B cell (primary cell): ENCODE data around the gene PCK2. TPM values are rescaled to one million over a fixed set of nuclear protein-coding genes. Genes with fewer than 3 reads are reported as not detected.
"Not testable (repeated sequence)": the region's sequence is repeated elsewhere in the genome, so short reads cannot be mapped to it uniquely, and the experiment has no call there.

ENCODE experiments used
- ATAC-seq: fragments of 200-7000 bp; cut with Tn5 transposase; one replicate; pipeline ENCODE4 v1.10.0; 2021; ENCODE audit warnings: low read depth, mild to moderate bottlenecking, moderate number of reproducible peaks, moderate library complexity
- CTCF ChIA-PET: fragments of 350-600 bp; sonication (Branson Sonifier 250); formaldehyde crosslinking; loops from one replicate; lab custom pipeline; 2021; ENCODE audit warnings: antibody characterized with exemption, inconsistent platforms; lab: Charles Lee
- POLR2A ChIA-PET: fragments of 350-600 bp; sonication (Branson Sonifier 250); formaldehyde crosslinking; loops from one replicate; lab custom pipeline; 2021; ENCODE audit warnings: antibody characterized with exemption; lab: Charles Lee
- DNase-seq: peaks from one replicate; pipeline ENCODE4 v3.0.0; 2013
- H2AFZ ChIP-seq: 2 replicates; pipeline ENCODE4 v1.6.1; 2012; ENCODE audit warnings: mild to moderate bottlenecking, low read depth, low read length; ENCODE audit not compliant: insufficient read depth, poor library complexity, severe bottlenecking
- H3K27ac ChIP-seq, 2 donors: 1 replicate in 1 of 2; 2 replicates in 1 of 2; pipeline ENCODE4 v1.5.1; 2012 to 2013; ENCODE audit warnings: low read length in 2 of 2, mild to moderate bottlenecking in 2 of 2, moderate library complexity in 1 of 2
- H3K27me3 ChIP-seq, 4 experiments: fragments of 200-600 bp in 1 of 4; sonication (generic) in 1 of 4; replicated peaks in 1 of 4; 1 replicate in 2 of 4; 2 replicates in 2 of 4; pipeline versions ENCODE4 v1.6.1 to v1.7.0; 2013 to 2016; ENCODE audit warnings: low read length in 3 of 4, mild to moderate bottlenecking in 2 of 4, mixed read lengths in 1 of 4, moderate library complexity in 1 of 4; ENCODE audit not compliant: insufficient read depth in 4 of 4, control insufficient read depth in 3 of 4; ENCODE audit errors: control extremely low read depth in 1 of 4
- H3K36me3 ChIP-seq, 2 experiments: replicated peaks in 1 of 2; 1 replicate in 1 of 2; 2 replicates in 1 of 2; pipeline versions ENCODE4 v1.6.1 to v1.7.1; 2013; ENCODE audit warnings: low read length in 1 of 2; ENCODE audit not compliant: insufficient read depth in 2 of 2, control insufficient read depth in 1 of 2; ENCODE audit errors: control extremely low read depth in 1 of 2, extremely low read depth in 1 of 2
- H3K4me1 ChIP-seq, 2 donors: fragments of 200-600 bp in 1 of 2; sonication (generic) in 1 of 2; 1 replicate in 1 of 2; 2 replicates in 1 of 2; pipeline versions ENCODE4 v1.5.1 to v1.6.1; 2013 to 2017; ENCODE audit warnings: low read length in 2 of 2; ENCODE audit not compliant: control insufficient read depth in 2 of 2, insufficient read depth in 2 of 2
- H3K4me2 ChIP-seq: replicated peaks from 2 replicates; pipeline ENCODE3; 2012; ENCODE audit warnings: mild to moderate bottlenecking, low read depth, low read length; ENCODE audit not compliant: poor library complexity, severe bottlenecking
- H3K4me3 ChIP-seq, 5 experiments: fragments of 200-600 bp in 1 of 5; sonication (generic) in 1 of 5; 1 replicate in 3 of 5; 2 replicates in 2 of 5; pipeline versions ENCODE4 v1.5.1 to v1.7.0; 2011 to 2016; ENCODE audit warnings: low read length in 4 of 5, mild to moderate bottlenecking in 4 of 5, low read depth in 2 of 5, control low read depth in 1 of 5, moderate library complexity in 1 of 5; ENCODE audit not compliant: insufficient read depth in 1 of 5; ENCODE audit errors: control extremely low read depth in 1 of 5, extremely low read depth in 1 of 5
- H3K79me2 ChIP-seq: fragments of 200-600 bp; sonication (generic); one replicate; pipeline ENCODE4 v1.6.0; 2016; ENCODE audit warnings: low read length; ENCODE audit not compliant: control insufficient read depth, insufficient read depth
- H3K9ac ChIP-seq: fragments of 200-600 bp; sonication (generic); 2 replicates; pipeline ENCODE4 v1.6.1; 2017; ENCODE audit warnings: mild to moderate bottlenecking, low read length, moderate library complexity
- H3K9me3 ChIP-seq, 3 donors: one replicate each; pipeline versions ENCODE4 v1.6.1 to v1.7.1; 2013; ENCODE audit warnings: low read length in 2 of 3; ENCODE audit not compliant: control insufficient read depth in 2 of 3, insufficient read depth in 1 of 3; ENCODE audit errors: control extremely low read depth in 1 of 3
- H4K20me1 ChIP-seq: 2 replicates; pipeline ENCODE4 v1.6.0; 2012; ENCODE audit warnings: mild to moderate bottlenecking, low read length; ENCODE audit not compliant: insufficient read depth, control insufficient read depth, poor library complexity, severe bottlenecking
- H3K27ac Mint-ChIP-seq: one replicate; pipeline ENCODE4 v1.8.0; 2021; ENCODE audit warnings: mixed read lengths
- H3K27me3 Mint-ChIP-seq: one replicate; pipeline ENCODE4 v1.8.0; 2021; ENCODE audit warnings: mixed read lengths
- H3K4me1 Mint-ChIP-seq: one replicate; pipeline ENCODE4 v1.8.0; 2021; ENCODE audit warnings: mixed read lengths
- H3K4me3 Mint-ChIP-seq: one replicate; pipeline ENCODE4 v1.8.0; 2021; ENCODE audit warnings: mixed read lengths
- H3K9me3 Mint-ChIP-seq: one replicate; pipeline ENCODE4 v1.8.0; 2022; ENCODE audit warnings: mixed read lengths; ENCODE audit not compliant: insufficient read depth
- EZH2 ChIP-seq: IDR thresholded peaks from 2 replicates; pipeline ENCODE4 v1.6.1; 2012; ENCODE audit warnings: borderline replicate concordance, low read depth, mild to moderate bottlenecking, moderate library complexity, low read length; ENCODE audit not compliant: insufficient read depth, poor library complexity, severe bottlenecking
- WGBS: methylation state at CpG from one replicate; pipeline ENCODE4 v1.1.5; 2013; ENCODE audit warnings: missing lambda C conversion rate; ENCODE audit not compliant: insufficient coverage; 5-methylcytosine and 5-hydroxymethylcytosine counted together
- intact Hi-C: fragments of 100-400 bp; cut with micrococcal nuclease; formaldehyde crosslinking; loops from one replicate; pipeline ENCODE4 v1.10.0; 2022
- polyA plus RNA-seq: library from polyadenylated mRNA; depleted of rRNA; stranded (reverse); fragments of >200 nt; gene quantifications from 2 replicates; pipeline ENCODE4 v1.2.3, GENCODE V29; 2012
- total RNA-seq, 2 donors: library from RNA; stranded (reverse); fragments of 120-200 nt in 1 of 2; gene quantifications; 1 replicate in 1 of 2; 2 replicates in 1 of 2; pipeline versions ENCODE4 v1.2.3 to v1.2.4, GENCODE V29; 2013 to 2022
- TF ChIP-seq, protein P1 (sequence below): fragments of 200-600 bp; IDR thresholded peaks from one replicate; pipeline ENCODE4 v1.8.0; 2022; ENCODE audit warnings: antibody characterized with exemption, mild to moderate bottlenecking

PCK2 gene
- total and polyA plus RNA-seq, 2 donors (not counting 1 experiment from before 2014, with no cell fraction given) = 40.4 to 58.4 TPM

DNA sequence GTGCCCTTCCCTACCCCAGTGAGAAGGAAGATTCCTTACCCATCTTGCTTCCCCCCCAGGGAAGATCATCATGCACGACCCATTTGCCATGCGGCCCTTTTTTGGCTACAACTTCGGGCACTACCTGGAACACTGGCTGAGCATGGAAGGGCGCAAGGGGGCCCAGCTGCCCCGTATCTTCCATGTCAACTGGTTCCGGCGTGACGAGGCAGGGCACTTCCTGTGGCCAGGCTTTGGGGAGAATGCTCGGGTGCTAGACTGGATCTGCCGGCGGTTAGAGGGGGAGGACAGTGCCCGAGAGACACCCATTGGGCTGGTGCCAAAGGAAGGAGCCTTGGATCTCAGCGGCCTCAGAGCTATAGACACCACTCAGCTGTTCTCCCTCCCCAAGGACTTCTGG lies 9.3 kb downstream of the PCK2 start:
- no peak overlapping the region for H3K9ac ChIP-seq
- H3K4me3 ChIP-seq = no peak overlapping the region
- no peak overlapping the region for H2AFZ ChIP-seq
- peaks cover 17% of the 10 kb centered on the region for H3K79me2 ChIP-seq
- H3K4me1 ChIP-seq = peaks cover under 1 to 2% of the 10 kb centered on the region in 2 donors
- DNase-seq (no peak), ATAC-seq (no peak)
- H3K27me3 ChIP-seq = no peaks in the 10 kb centered on the region
- no peaks in the 10 kb centered on the region for H3K27me3 Mint-ChIP-seq
- H3K36me3 ChIP-seq = peaks cover under 1 to 55% of the 10 kb centered on the region in 2 experiments
- H3K9me3 ChIP-seq = no peaks in the 10 kb centered on the region
- intact Hi-C loops = loop anchor here (10.0 kb wide), 1 partner anchor 119 kb away; the partner anchor contains the start of gene DHRS4L2
- POLR2A ChIA-PET = interaction anchor here (0.5 kb wide), 1 partner anchor 43 kb away, joined by 4 read pairs; the partner anchor contains the start of gene PSME2
- TF ChIP-seq, protein P1, sequence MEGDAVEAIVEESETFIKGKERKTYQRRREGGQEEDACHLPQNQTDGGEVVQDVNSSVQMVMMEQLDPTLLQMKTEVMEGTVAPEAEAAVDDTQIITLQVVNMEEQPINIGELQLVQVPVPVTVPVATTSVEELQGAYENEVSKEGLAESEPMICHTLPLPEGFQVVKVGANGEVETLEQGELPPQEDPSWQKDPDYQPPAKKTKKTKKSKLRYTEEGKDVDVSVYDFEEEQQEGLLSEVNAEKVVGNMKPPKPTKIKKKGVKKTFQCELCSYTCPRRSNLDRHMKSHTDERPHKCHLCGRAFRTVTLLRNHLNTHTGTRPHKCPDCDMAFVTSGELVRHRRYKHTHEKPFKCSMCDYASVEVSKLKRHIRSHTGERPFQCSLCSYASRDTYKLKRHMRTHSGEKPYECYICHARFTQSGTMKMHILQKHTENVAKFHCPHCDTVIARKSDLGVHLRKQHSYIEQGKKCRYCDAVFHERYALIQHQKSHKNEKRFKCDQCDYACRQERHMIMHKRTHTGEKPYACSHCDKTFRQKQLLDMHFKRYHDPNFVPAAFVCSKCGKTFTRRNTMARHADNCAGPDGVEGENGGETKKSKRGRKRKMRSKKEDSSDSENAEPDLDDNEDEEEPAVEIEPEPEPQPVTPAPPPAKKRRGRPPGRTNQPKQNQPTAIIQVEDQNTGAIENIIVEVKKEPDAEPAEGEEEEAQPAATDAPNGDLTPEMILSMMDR = no peak
- TF ChIP-seq EZH2 = no peak
- H3K27ac ChIP-seq = no peak overlapping the region
- WGBS = 97% methylated on average over 12 of the region's 13 CpGs
- no peak overlapping the region for H3K4me3 Mint-ChIP-seq
- H4K20me1 ChIP-seq = peaks cover 7% of the 10 kb centered on the region
- CTCF ChIA-PET = interaction anchor here (1.9 to 11.7 kb wide), 2 partner anchors 10 to 11 kb away, joined by 9 to 292 read pairs; partner anchors contain the start of genes DCAF11, NRL and PCK2
- H3K4me1 Mint-ChIP-seq = peaks cover 3% of the 10 kb centered on the region
- H3K4me2 ChIP-seq = no peak overlapping the region
- peak overlapping the region; percentile 34 for H3K27ac Mint-ChIP-seq
- no peaks in the 10 kb centered on the region for H3K9me3 Mint-ChIP-seq

DNA sequence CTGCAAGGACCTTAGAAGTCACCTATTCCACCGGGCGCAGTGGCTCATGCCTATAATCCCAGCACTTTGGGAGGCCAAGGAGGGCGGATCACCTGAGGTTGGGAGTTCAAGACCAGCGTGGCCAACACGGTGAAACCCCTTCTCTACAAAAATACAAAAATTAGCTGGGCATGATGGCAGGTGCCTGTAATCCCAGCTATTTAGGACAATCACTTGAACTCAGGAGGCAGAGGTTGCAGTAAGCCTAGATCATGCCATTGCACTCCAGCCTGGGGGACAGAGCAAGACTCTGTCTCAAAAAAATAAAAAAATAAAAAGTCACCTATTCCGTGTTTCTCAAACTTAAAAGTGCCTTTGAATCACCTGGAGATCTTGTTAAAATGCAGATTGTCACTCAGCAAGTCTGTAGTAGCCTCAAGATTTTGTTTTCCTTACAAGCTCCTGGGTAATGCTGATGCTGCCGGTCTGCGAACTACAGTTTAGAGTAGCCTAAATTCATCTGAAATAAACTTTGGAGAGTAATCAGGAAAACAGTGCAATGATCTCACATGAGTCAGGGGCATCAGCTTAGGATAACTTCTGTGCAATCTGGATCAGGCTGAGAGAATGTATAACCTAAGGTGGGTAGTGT lies 11.6 kb downstream of the PCK2 start:
- H3K4me1 ChIP-seq = peaks cover 8 to 10% of the 10 kb centered on the region in 2 donors
- H3K36me3 ChIP-seq = peaks cover 0 to 33% of the 10 kb centered on the region in 2 experiments
- not testable (repeated sequence) for H2AFZ ChIP-seq, H3K4me3 ChIP-seq, DNase-seq, H3K4me3 Mint-ChIP-seq, ATAC-seq, H3K27me3 Mint-ChIP-seq, H3K27ac Mint-ChIP-seq, H3K9me3 ChIP-seq, H3K9ac ChIP-seq, H3K4me2 ChIP-seq, H3K27ac ChIP-seq, H3K27me3 ChIP-seq, H3K9me3 Mint-ChIP-seq, H3K4me1 Mint-ChIP-seq, H4K20me1 ChIP-seq
- 100% methylated on average over 5 of the region's 8 CpGs for WGBS
- H3K79me2 ChIP-seq = peaks cover 27% of the 10 kb centered on the region
- ChIA-PET CTCF (interaction anchor here (1.3 to 11.7 kb wide), 7 partner anchors 8 to 91 kb away, joined by 3 to 292 read pairs (median 63); partner anchors contain the start of genes CARMIL3, DCAF11, IRF9 and NRL), POLR2A (interaction anchor here (0.7 to 1.2 kb wide), 2 partner anchors 9 to 194 kb away, joined by 3 to 4 read pairs; partner anchors contain the start of genes DHRS1 and NOP9)
- intact Hi-C loops = loop anchor here (10.0 kb wide), 1 partner anchor 121 kb away; the partner anchor contains the start of gene DHRS4L2
